Neural cell (in vitro differentiated cells): ENCODE measurements around the gene PTX4. TPM values are rescaled to one million over a fixed set of nuclear protein-coding genes. Genes with fewer than 3 reads are reported as not detected.

Experiments
- H2AFZ ChIP-seq: fragments of 200-600, 300-800 bp; sonication (generic), shearing (Covaris generic); 2 replicates; pipeline ENCODE4 v1.6.0; 2014; ENCODE audit warnings: low read depth, mild to moderate bottlenecking, antibody characterized with exemption, low read length, moderate library complexity
- H3F3A ChIP-seq: fragments of 200-600 bp; shearing (Covaris generic); 2 replicates; pipeline ENCODE4 v1.6.1; 2016; ENCODE audit warnings: mild to moderate bottlenecking, moderate library complexity, mixed read lengths, antibody characterized with exemption, low read length; ENCODE audit not compliant: insufficient read depth, poor library complexity, severe bottlenecking
- H3K27ac ChIP-seq: fragments of 200-600, 300-800 bp; sonication (generic), shearing (Covaris generic); 2 replicates; pipeline ENCODE4 v1.5.1; 2014; ENCODE audit warnings: mild to moderate bottlenecking, low read length, moderate library complexity
- H3K27me3 ChIP-seq: fragments of 300-800, 200-600 bp; sonication (generic), shearing (Covaris generic); 2 replicates; pipeline ENCODE4 v1.6.0; 2014; ENCODE audit warnings: mild to moderate bottlenecking, low read depth, low read length, moderate library complexity; ENCODE audit not compliant: insufficient read depth
- H3K36me3 ChIP-seq: fragments of 300-800, 200-600 bp; sonication (generic), shearing (Covaris generic); 2 replicates; pipeline ENCODE4 v1.5.1; 2014; ENCODE audit warnings: mild to moderate bottlenecking, antibody characterized with exemption, low read length, moderate library complexity; ENCODE audit not compliant: insufficient read depth
- H3K4me2 ChIP-seq: fragments of 300-800, 200-600 bp; sonication (generic), shearing (Covaris generic); 2 replicates; pipeline ENCODE4 v1.6.0; 2014; ENCODE audit warnings: mild to moderate bottlenecking, low read length
- H3K4me3 ChIP-seq: fragments of 300-800, 200-600 bp; sonication (generic), shearing (Covaris generic); 2 replicates; pipeline ENCODE4 v1.5.1; 2014; ENCODE audit warnings: mild to moderate bottlenecking, low read length, moderate library complexity
- H3K79me2 ChIP-seq: fragments of 200-600 bp; shearing (Covaris generic); replicated peaks from 2 replicates; pipeline ENCODE4 v1.6.0; 2014; ENCODE audit warnings: mild to moderate bottlenecking, low read length, moderate library complexity; ENCODE audit not compliant: insufficient read depth
- H3K9ac ChIP-seq: fragments of 300-800, 200-600 bp; sonication (generic), shearing (Covaris generic); 2 replicates; pipeline ENCODE4 v1.6.1; 2016; ENCODE audit warnings: mild to moderate bottlenecking, low read length, mixed read lengths
- H3K9me2 ChIP-seq: fragments of 200-600 bp; shearing (Covaris generic); 2 replicates; pipeline ENCODE4 v1.6.1; 2016; ENCODE audit warnings: mild to moderate bottlenecking, low read length, mixed read lengths; ENCODE audit not compliant: insufficient read depth
- H3K9me3 ChIP-seq: fragments of 200-600, 300-800 bp; sonication (generic), shearing (Covaris generic); 2 replicates; pipeline ENCODE4 v1.6.1; 2016; ENCODE audit warnings: mild to moderate bottlenecking, mixed run types, low read length, moderate library complexity, mixed read lengths
- H4K20me1 ChIP-seq: fragments of 200-600 bp; shearing (Covaris generic); 2 replicates; pipeline ENCODE4 v1.6.1; 2016; ENCODE audit warnings: mild to moderate bottlenecking, mixed run types; ENCODE audit not compliant: insufficient read depth
- EP300 ChIP-seq: fragments of 450-650 bp; conservative IDR thresholded peaks from 2 replicates; pipeline ENCODE4 v1.6.1; 2014; ENCODE audit warnings: antibody characterized with exemption, mild to moderate bottlenecking, moderate library complexity; ENCODE audit not compliant: poor library complexity, severe bottlenecking
- EZH2 ChIP-seq: fragments of 200-600, 300-800 bp; shearing (Covaris generic), sonication (generic); IDR thresholded peaks from 2 replicates; pipeline ENCODE4 v1.6.1; 2014; ENCODE audit warnings: antibody characterized with exemption, low read length, borderline replicate concordance, mild to moderate bottlenecking; ENCODE audit not compliant: insufficient read depth, poor library complexity, severe bottlenecking
- MXI1 ChIP-seq: fragments of 450-650 bp; conservative IDR thresholded peaks from 2 replicates; pipeline ENCODE4 v1.6.1; 2014; ENCODE audit warnings: antibody characterized with exemption, mild to moderate bottlenecking; ENCODE audit not compliant: poor library complexity, severe bottlenecking
- POLR2AphosphoS5 ChIP-seq: IDR thresholded peaks from 2 replicates; pipeline ENCODE4 v1.6.1; 2012
- RAD21 ChIP-seq: fragments of 450-650 bp; conservative IDR thresholded peaks from 2 replicates; pipeline ENCODE4 v1.6.1; 2014; ENCODE audit warnings: antibody characterized with exemption, mild to moderate bottlenecking, moderate library complexity
- SMC3 ChIP-seq: fragments of 450-650 bp; conservative IDR thresholded peaks from 2 replicates; pipeline ENCODE4 v1.6.1; 2014; ENCODE audit warnings: antibody characterized with exemption, mild to moderate bottlenecking, moderate library complexity; ENCODE audit not compliant: poor library complexity
- TAF1 ChIP-seq: IDR thresholded peaks from 2 replicates; pipeline ENCODE4 v1.6.1; 2012; ENCODE audit warnings: low read depth
- polyA plus RNA-seq: library from polyadenylated mRNA; depleted of rRNA; stranded (reverse); fragments of >200 nt; gene quantifications from 2 replicates; pipeline ENCODE4 v1.2.3, GENCODE V29; 2014
- TF ChIP-seq, protein P1 (sequence below): fragments of 450-650 bp; IDR thresholded peaks from 2 replicates; pipeline ENCODE4 v1.5.1; 2014; ENCODE audit warnings: antibody characterized with exemption, mild to moderate bottlenecking, moderate library complexity; ENCODE audit not compliant: poor library complexity, severe bottlenecking
- TF ChIP-seq, protein P2 (sequence below): IDR thresholded peaks from 2 replicates; pipeline ENCODE4 v1.6.1; 2012; ENCODE audit warnings: borderline replicate concordance

PTX4 gene
- polyA plus RNA-seq, 1 donor from 2014 or later: not detected

- Histone ChIP-seq H3K4me2 (no peak overlapping the region), H3K27me3 (no peaks in the 10 kb centered on the region), H3F3A (no peaks in the 10 kb centered on the region), H3K79me2 (no peaks in the 10 kb centered on the region), H3K9ac (no peak overlapping the region), H3K36me3 (no peaks in the 10 kb centered on the region), H3K9me2 (no peaks in the 10 kb centered on the region), H3K9me3 (no peaks in the 10 kb centered on the region), H3K4me3 (no peak overlapping the region), H2AFZ (no peak overlapping the region), H4K20me1 (no peaks in the 10 kb centered on the region), H3K27ac (no peak overlapping the region)
- TF ChIP-seq EZH2 (no peak), POLR2AphosphoS5 (no peak), EP300 (no peak), SMC3 (no peak), TAF1 (no peak)
- TF ChIP-seq, protein P1, sequence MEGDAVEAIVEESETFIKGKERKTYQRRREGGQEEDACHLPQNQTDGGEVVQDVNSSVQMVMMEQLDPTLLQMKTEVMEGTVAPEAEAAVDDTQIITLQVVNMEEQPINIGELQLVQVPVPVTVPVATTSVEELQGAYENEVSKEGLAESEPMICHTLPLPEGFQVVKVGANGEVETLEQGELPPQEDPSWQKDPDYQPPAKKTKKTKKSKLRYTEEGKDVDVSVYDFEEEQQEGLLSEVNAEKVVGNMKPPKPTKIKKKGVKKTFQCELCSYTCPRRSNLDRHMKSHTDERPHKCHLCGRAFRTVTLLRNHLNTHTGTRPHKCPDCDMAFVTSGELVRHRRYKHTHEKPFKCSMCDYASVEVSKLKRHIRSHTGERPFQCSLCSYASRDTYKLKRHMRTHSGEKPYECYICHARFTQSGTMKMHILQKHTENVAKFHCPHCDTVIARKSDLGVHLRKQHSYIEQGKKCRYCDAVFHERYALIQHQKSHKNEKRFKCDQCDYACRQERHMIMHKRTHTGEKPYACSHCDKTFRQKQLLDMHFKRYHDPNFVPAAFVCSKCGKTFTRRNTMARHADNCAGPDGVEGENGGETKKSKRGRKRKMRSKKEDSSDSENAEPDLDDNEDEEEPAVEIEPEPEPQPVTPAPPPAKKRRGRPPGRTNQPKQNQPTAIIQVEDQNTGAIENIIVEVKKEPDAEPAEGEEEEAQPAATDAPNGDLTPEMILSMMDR: no peak
- TF ChIP-seq, protein P2, sequence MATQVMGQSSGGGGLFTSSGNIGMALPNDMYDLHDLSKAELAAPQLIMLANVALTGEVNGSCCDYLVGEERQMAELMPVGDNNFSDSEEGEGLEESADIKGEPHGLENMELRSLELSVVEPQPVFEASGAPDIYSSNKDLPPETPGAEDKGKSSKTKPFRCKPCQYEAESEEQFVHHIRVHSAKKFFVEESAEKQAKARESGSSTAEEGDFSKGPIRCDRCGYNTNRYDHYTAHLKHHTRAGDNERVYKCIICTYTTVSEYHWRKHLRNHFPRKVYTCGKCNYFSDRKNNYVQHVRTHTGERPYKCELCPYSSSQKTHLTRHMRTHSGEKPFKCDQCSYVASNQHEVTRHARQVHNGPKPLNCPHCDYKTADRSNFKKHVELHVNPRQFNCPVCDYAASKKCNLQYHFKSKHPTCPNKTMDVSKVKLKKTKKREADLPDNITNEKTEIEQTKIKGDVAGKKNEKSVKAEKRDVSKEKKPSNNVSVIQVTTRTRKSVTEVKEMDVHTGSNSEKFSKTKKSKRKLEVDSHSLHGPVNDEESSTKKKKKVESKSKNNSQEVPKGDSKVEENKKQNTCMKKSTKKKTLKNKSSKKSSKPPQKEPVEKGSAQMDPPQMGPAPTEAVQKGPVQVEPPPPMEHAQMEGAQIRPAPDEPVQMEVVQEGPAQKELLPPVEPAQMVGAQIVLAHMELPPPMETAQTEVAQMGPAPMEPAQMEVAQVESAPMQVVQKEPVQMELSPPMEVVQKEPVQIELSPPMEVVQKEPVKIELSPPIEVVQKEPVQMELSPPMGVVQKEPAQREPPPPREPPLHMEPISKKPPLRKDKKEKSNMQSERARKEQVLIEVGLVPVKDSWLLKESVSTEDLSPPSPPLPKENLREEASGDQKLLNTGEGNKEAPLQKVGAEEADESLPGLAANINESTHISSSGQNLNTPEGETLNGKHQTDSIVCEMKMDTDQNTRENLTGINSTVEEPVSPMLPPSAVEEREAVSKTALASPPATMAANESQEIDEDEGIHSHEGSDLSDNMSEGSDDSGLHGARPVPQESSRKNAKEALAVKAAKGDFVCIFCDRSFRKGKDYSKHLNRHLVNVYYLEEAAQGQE: no peak
Observed at GRCh38 chr16:1461146-1461545, 27.6 kb downstream of the PTX4 start.

DNA sequence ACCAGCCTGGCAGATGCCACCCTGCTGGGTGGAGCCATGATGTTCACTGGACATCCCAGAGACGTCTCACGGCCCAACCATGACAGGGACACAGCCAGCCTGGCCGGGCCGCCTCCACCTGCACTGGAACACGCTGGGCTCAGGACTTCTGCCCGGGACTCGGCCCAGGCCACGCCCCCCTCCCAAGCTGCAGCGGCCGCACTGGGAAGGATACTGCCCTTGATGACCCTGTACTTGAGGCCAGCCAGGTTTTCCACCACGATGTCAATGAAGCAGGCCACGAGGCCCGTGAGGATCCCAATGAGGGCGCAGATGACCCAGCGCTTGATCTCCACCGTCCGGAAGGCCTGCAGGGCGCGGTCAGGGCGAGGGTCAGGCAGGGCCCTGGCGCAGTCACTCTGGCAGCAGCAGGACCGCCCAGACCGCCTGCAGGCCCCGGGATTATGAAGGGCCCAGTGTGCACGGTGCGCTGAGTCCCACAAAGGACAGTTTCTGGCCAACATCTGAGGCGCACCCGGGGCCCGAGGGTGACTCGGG is 28.1 kb downstream of the PTX4 start:
- Histone ChIP-seq H3K4me2 (no peak overlapping the region), H3F3A (no peaks in the 10 kb centered on the region), H2AFZ (no peak overlapping the region), H3K4me3 (no peak overlapping the region), H3K27ac (no peak overlapping the region), H3K79me2 (no peaks in the 10 kb centered on the region), H4K20me1 (no peaks in the 10 kb centered on the region), H3K9me3 (no peaks in the 10 kb centered on the region), H3K9ac (no peak overlapping the region), H3K27me3 (no peaks in the 10 kb centered on the region), H3K36me3 (no peaks in the 10 kb centered on the region), H3K9me2 (no peaks in the 10 kb centered on the region)
- TF ChIP-seq RAD21 (no peak), MXI1 (no peak), EP300 (no peak), SMC3 (no peak), EZH2 (no peak), POLR2AphosphoS5 (no peak), TAF1 (no peak)
- TF ChIP-seq, protein P2: no peak
- TF ChIP-seq, protein P1: no peak
